Measurements from ENCODE around the gene LRRC27. TPM values are rescaled to one million over a fixed set of nuclear protein-coding genes. Genes with fewer than 3 reads are reported as not detected.

Gene LRRC27
- total and polyA plus RNA-seq, 2 donors (not counting 1 experiment from before 2014, with no cell fraction given) = 23.6 to 25.6 TPM

DNA sequence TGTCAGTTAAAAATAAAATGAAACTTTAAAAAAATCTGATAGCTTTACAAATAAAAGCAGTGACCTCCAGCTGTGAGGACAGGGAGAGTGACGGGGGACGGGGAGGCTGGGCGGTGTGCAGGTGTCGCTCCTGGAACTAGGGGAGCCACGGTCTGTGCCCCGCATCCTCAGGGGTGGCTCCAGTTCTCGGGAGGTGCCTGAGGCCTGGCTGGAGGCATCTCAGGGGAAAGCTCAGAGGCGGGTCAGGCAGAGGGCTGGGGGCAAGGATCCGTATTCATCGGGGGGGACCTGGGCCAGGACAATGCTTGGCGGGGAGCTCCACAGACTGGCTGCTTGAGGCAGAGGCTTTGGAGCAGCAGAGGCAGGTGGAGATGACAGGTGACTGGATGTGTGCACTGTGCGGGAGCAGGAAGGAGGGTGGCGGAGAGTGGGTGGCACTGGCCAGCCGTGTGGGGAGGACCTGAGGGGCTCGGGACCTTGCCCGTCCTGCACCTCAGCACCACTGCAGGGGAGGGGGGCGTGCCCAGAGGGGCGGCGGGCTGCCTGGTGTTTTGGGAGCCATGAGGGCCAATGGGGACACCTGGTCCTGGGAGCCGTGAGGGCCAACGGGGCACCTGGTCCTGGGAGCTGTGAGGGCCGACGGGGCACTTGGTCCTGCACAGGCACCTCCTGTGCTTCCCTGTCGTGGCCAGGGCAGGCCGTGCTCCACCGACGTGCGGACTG, 78.2 kb downstream of the LRRC27 start:
- intact Hi-C loops (cut with micrococcal nuclease) = no loop called here
- Histone ChIP-seq H3K4me2 (replicated peaks; ENCODE audit: low read depth, low read length, poor library complexity, severe bottlenecking) (no peak overlapping the region), H3K36me3 (replicated peaks in 1 of 2; ENCODE audit: control extremely low read depth in 1 of 2, control insufficient read depth in 1 of 2, extremely low read depth in 1 of 2, insufficient read depth in 2 of 2, low read length in 1 of 2) (peaks cover 0 to 30% of the 10 kb centered on the region in 2 experiments), H3K27me3 (replicated peaks in 1 of 4; ENCODE audit: control extremely low read depth in 1 of 4, control insufficient read depth in 3 of 4, insufficient read depth in 4 of 4, low read length in 3 of 4) (no peaks in the 10 kb centered on the region), H3K79me2 (ENCODE audit: control insufficient read depth, insufficient read depth, low read length) (peaks cover 84% of the 10 kb centered on the region), H4K20me1 (ENCODE audit: control insufficient read depth, insufficient read depth, low read length, poor library complexity, severe bottlenecking) (peaks cover 27% of the 10 kb centered on the region), H3K4me1 (ENCODE audit: control insufficient read depth in 2 of 2, insufficient read depth in 2 of 2, low read length in 2 of 2) (peaks cover 29 to 44% of the 10 kb centered on the region in 2 donors), H3K9me3 (ENCODE audit: control extremely low read depth in 1 of 3, control insufficient read depth in 2 of 3, insufficient read depth in 1 of 3, low read length in 2 of 3) (no peaks in the 10 kb centered on the region), H2AFZ (ENCODE audit: insufficient read depth, low read depth, low read length, poor library complexity, severe bottlenecking) (no peak overlapping the region), H3K9ac (ENCODE audit: low read length) (no peak overlapping the region), H3K27ac (ENCODE audit: low read length in 2 of 2) (no peak overlapping the region), H3K4me3 (ENCODE audit: control extremely low read depth in 1 of 5, extremely low read depth in 1 of 5, insufficient read depth in 1 of 5, low read depth in 2 of 5, low read length in 4 of 5) (no peak overlapping the region)
- WGBS (ENCODE audit: insufficient coverage) = 95% methylated on average over 27 of the region's 28 CpGs
- Mint-ChIP-seq H3K27ac (no peak overlapping the region), H3K4me1 (peaks cover 35% of the 10 kb centered on the region), H3K4me3 (no peak overlapping the region), H3K27me3 (no peaks in the 10 kb centered on the region), H3K9me3 (ENCODE audit: insufficient read depth) (no peaks in the 10 kb centered on the region)
- DNase-seq (no peak), ATAC-seq (ENCODE audit: low read depth) (no peak)
- CTCF ChIA-PET = interaction anchor here (1.6 kb wide), 1 partner anchor 34 kb away, joined by 5 read pairs; no protein-coding TSS in a partner anchor
- TF ChIP-seq, protein P1, sequence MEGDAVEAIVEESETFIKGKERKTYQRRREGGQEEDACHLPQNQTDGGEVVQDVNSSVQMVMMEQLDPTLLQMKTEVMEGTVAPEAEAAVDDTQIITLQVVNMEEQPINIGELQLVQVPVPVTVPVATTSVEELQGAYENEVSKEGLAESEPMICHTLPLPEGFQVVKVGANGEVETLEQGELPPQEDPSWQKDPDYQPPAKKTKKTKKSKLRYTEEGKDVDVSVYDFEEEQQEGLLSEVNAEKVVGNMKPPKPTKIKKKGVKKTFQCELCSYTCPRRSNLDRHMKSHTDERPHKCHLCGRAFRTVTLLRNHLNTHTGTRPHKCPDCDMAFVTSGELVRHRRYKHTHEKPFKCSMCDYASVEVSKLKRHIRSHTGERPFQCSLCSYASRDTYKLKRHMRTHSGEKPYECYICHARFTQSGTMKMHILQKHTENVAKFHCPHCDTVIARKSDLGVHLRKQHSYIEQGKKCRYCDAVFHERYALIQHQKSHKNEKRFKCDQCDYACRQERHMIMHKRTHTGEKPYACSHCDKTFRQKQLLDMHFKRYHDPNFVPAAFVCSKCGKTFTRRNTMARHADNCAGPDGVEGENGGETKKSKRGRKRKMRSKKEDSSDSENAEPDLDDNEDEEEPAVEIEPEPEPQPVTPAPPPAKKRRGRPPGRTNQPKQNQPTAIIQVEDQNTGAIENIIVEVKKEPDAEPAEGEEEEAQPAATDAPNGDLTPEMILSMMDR (IDR thresholded peaks at IDR 0.05) = no peak
- no peak for TF ChIP-seq EZH2 (IDR thresholded peaks at IDR 0.05; ENCODE audit: borderline replicate concordance, insufficient read depth, low read depth, low read length, poor library complexity, severe bottlenecking)
- POLR2A ChIA-PET = interaction anchor here (1.4 kb wide), 1 partner anchor 8 kb away, joined by 3 read pairs; no protein-coding TSS in a partner anchor
